ENCODE results near the gene CD47.

Gene CD47

DNA sequence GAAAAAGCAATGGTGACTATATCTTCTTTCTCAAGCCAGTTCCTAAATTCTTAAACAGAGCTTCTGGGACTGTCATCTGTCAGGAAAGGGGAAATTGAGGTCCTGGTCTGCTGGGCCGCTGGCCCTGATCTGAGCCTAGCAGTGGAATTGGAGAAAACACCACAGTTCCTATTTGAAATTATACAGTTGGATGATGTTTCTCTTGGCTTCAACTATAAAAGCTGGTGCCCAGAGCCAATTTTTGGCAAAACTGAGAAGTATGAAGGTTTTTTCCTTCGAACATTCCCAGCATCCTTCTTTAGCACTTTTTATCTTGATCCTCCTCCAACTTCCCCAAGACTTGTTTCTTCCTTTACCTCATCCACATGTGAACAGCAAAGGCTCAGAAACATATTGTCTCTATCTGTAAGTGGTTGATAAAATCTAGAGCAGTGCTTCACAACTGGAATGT is 83.9 kb downstream of the CD47 start:
- Histone ChIP-seq H3K27me3 (ENCODE audit: low read depth, low read length) (no peaks in the 10 kb centered on the region), H3K27ac (ENCODE audit: low read length) (no peak overlapping the region), H3K9me3 (ENCODE audit: control insufficient read depth in 1 of 2, low read length in 2 of 2) (no peaks in the 10 kb centered on the region), H3K4me3 (ENCODE audit: low read depth in 1 of 2, low read length in 2 of 2) (no peak overlapping the region), H3K36me3 (ENCODE audit: control insufficient read depth in 1 of 2, insufficient read depth in 2 of 2, low read length in 2 of 2) (no peaks in the 10 kb centered on the region), H3K4me1 (ENCODE audit: control insufficient read depth in 1 of 2, insufficient read depth in 2 of 2, low read length in 2 of 2) (peaks cover 10 to 15% of the 10 kb centered on the region in 2 donors)

DNA sequence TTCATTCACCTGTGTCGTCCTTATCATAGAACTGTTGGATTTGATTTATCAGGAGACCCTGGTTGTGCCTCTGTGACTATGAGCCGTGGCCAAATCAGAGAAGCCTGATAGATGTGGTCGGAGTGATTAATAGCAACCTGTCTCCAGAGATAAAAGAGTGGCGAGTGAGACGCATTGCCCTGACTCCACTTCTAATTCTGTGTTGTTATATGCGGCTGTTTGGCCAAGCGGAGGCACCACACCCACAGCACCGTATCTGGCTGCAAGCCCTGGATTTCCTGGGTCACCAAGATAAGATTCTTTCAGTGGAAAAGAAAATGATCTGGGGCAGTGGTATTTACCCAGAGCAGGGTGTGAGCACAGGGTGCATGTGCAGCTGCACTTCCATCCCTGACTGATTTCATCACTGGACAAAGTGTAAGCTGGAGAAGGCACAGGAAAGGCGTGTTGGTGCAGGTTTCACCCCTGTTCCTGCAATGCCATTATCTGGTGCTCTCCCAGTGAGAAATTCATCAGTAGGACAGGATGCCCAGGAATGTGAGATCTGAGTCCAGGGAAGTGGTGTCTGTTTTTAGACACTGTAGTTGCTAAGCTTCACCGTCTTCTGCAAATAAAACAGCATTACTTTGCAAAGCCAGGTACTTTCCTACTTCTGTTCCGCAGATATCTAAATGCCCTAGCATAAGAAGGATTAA is 84.6 kb downstream of the CD47 start:
- peaks cover 10 to 15% of the 10 kb centered on the region in 2 donors for H3K4me1 ChIP-seq (ENCODE audit: control insufficient read depth in 1 of 2, insufficient read depth in 2 of 2, low read length in 2 of 2)
- H3K27me3 ChIP-seq (ENCODE audit: low read depth, low read length): no peaks in the 10 kb centered on the region
- H3K9me3 ChIP-seq (ENCODE audit: control insufficient read depth in 1 of 2, low read length in 2 of 2): no peaks in the 10 kb centered on the region
- H3K36me3 ChIP-seq (ENCODE audit: control insufficient read depth in 1 of 2, insufficient read depth in 2 of 2, low read length in 2 of 2): no peaks in the 10 kb centered on the region
- H3K4me3 ChIP-seq (ENCODE audit: low read depth in 1 of 2, low read length in 2 of 2): peak overlapping the region in 1 of 2 donors; percentile 21
- H3K27ac ChIP-seq (ENCODE audit: low read length): no peak overlapping the region

DNA sequence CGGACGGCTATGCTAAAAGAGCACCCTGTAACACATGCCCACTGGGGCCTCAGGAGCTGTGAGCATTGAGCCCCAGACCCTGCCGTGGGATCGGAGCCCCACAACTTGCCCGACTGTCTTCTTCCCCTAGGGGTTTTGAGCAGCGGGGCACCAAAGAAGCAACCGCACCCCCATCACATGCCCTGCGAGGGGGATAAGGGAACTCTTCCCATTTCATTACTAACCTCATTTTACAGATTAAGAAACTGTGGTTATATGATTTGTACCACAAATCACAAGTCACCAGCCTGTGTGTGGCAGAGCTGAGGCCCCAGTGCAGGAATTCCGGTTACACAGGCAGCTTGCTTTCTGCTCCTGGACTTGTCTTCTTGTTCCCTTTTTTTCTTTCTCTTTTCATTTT is 86.2 kb downstream of the CD47 start:
- H3K4me3 ChIP-seq (ENCODE audit: low read depth in 1 of 2, low read length in 2 of 2): no peak overlapping the region
- H3K36me3 ChIP-seq (ENCODE audit: control insufficient read depth in 1 of 2, insufficient read depth in 2 of 2, low read length in 2 of 2): no peaks in the 10 kb centered on the region
- H3K27ac ChIP-seq (ENCODE audit: low read length): no peak overlapping the region
- no peaks in the 10 kb centered on the region for H3K9me3 ChIP-seq (ENCODE audit: control insufficient read depth in 1 of 2, low read length in 2 of 2)
- peaks cover 10 to 15% of the 10 kb centered on the region in 2 donors for H3K4me1 ChIP-seq (ENCODE audit: control insufficient read depth in 1 of 2, insufficient read depth in 2 of 2, low read length in 2 of 2)
- no peaks in the 10 kb centered on the region for H3K27me3 ChIP-seq (ENCODE audit: low read depth, low read length)

DNA sequence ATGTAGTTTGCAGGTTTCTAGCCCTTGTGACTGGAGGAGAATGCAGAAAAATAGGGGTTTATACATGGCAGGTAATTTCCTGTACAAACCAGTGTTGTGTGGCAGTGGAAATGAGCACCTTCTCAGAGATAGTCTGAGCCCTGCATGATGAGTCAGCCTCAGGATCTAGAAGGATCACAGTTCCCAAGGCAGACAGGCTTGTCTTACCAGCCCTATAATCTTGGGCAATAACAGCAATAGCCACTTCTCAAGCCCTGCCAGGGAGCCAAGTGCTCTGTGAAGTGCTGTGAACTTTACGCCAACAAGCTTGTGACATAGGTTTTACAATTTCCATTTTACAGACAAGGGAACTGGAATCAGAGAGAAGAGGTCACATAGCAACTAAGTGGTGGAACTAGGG is 89.4 kb downstream of the CD47 start:
- Histone ChIP-seq H3K4me1 (ENCODE audit: control insufficient read depth in 1 of 2, insufficient read depth in 2 of 2, low read length in 2 of 2) (peaks cover 6 to 7% of the 10 kb centered on the region in 2 donors), H3K9me3 (ENCODE audit: control insufficient read depth in 1 of 2, low read length in 2 of 2) (no peaks in the 10 kb centered on the region), H3K27me3 (ENCODE audit: low read depth, low read length) (no peaks in the 10 kb centered on the region), H3K27ac (ENCODE audit: low read length) (no peak overlapping the region), H3K36me3 (ENCODE audit: control insufficient read depth in 1 of 2, insufficient read depth in 2 of 2, low read length in 2 of 2) (no peaks in the 10 kb centered on the region), H3K4me3 (ENCODE audit: low read depth in 1 of 2, low read length in 2 of 2) (no peak overlapping the region)

DNA sequence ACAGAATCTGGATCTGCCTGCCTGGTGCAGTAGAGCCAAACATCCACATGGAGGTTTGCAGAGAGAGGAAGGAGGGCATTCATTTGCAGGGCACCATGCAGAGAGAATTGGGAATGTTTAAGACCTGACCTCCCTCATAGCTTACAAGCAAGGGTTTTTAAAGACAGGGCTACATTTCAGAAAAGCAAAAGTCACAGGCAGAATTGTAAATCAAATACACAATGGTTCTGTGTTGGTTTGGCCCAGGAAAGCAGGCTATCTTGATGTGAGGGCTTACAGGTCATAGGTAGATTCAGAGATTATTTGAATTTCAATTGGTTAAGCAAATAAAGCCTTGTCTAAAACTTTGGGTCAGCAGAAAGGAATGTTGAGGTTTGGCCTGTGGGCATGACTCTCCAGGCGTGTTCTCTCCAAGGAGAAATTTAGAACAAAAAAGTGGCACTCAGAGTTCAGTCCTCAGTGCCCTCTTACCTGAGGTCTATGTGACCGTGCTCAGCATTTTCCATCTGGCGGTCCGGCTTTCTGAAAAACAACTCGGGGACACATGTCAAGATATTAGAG is 91.5 kb downstream of the CD47 start:
- Histone ChIP-seq H3K27ac (ENCODE audit: low read length) (no peak overlapping the region), H3K27me3 (ENCODE audit: low read depth, low read length) (no peaks in the 10 kb centered on the region), H3K9me3 (ENCODE audit: control insufficient read depth in 1 of 2, low read length in 2 of 2) (no peaks in the 10 kb centered on the region), H3K4me3 (ENCODE audit: low read depth in 1 of 2, low read length in 2 of 2) (no peak overlapping the region), H3K4me1 (ENCODE audit: control insufficient read depth in 1 of 2, insufficient read depth in 2 of 2, low read length in 2 of 2) (no peaks in the 10 kb centered on the region), H3K36me3 (ENCODE audit: control insufficient read depth in 1 of 2, insufficient read depth in 2 of 2, low read length in 2 of 2) (no peaks in the 10 kb centered on the region)

DNA sequence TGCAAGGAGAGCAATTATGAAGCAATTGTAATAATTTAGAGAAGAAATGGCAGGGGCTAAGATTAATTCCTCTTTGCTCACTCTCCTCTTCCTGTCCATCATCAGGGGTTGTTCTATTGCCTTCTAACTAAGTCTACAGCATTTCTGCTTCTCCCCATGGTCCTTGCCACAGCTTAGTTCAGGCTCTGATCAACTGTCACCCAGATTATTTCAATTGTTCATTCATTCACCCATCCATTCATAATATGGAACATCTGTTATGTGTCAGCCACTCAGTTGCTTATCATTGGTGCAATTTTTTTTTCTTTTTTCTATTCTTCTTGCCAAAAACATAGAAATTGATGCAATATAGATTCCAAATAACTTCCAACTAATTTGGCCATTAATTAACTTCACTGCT is 93.2 kb downstream of the CD47 start:
- Histone ChIP-seq H3K4me3 (ENCODE audit: low read depth in 1 of 2, low read length in 2 of 2) (no peak overlapping the region), H3K9me3 (ENCODE audit: control insufficient read depth in 1 of 2, low read length in 2 of 2) (no peaks in the 10 kb centered on the region), H3K27ac (ENCODE audit: low read length) (no peak overlapping the region), H3K27me3 (ENCODE audit: low read depth, low read length) (no peaks in the 10 kb centered on the region), H3K36me3 (ENCODE audit: control insufficient read depth in 1 of 2, insufficient read depth in 2 of 2, low read length in 2 of 2) (no peaks in the 10 kb centered on the region), H3K4me1 (ENCODE audit: control insufficient read depth in 1 of 2, insufficient read depth in 2 of 2, low read length in 2 of 2) (no peaks in the 10 kb centered on the region)

DNA sequence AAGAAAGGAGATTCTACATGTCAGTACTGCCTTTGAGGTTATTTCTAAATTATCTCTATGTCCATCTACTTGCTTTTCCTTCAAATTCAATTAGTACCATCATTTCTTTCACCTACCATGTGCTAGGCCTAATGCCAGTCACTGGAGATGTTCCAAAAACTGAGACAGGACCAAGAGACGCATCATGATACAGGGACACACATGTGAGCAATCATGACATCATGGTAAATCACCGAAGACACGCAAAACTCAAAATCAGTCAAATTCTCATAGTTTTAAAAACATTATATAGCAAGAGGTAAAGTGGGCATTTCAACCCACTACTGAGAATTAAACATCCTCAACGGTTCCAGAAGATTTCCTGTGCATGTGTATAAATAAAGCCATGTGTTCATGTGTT is 95.0 kb downstream of the CD47 start:
- Histone ChIP-seq H3K27ac (ENCODE audit: low read length) (no peak overlapping the region), H3K4me1 (ENCODE audit: control insufficient read depth in 1 of 2, insufficient read depth in 2 of 2, low read length in 2 of 2) (no peaks in the 10 kb centered on the region), H3K36me3 (ENCODE audit: control insufficient read depth in 1 of 2, insufficient read depth in 2 of 2, low read length in 2 of 2) (no peaks in the 10 kb centered on the region), H3K27me3 (ENCODE audit: low read depth, low read length) (no peaks in the 10 kb centered on the region), H3K9me3 (ENCODE audit: control insufficient read depth in 1 of 2, low read length in 2 of 2) (no peaks in the 10 kb centered on the region), H3K4me3 (ENCODE audit: low read depth in 1 of 2, low read length in 2 of 2) (no peak overlapping the region)

DNA sequence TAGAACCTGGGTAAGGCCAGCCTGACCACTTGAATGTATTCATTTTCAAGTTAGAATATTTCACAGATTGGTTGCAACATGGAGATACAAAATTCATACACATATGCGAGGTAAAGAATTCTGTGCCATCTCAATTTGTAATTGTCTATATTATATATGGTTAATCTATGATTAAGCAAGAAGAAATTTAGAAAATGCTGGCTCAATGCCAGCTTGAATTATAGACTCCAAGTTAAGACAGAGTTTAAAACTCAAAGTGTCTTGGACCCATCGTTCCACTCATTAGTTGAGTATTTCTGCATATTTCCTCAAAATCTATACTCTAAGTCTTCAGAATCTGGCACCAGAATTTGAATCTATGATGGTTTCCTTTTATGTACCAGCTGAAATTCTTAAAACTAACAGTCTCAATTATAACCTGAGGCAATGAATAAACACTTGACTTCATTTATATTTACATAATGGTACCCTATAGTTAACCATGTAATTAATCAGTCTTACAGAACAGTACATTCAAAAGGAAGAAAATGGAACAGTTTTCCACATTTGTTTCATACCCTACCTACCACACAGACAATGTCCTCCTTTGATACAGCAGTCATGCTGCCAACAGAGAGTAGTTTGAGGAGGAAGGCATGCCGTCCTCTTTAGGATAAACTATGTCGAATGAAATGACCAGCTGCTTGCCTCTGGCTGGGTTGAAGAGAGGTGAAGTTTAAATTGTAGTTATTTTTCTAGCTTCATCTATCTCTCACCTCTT is 95.7 kb downstream of the CD47 start:
- Histone ChIP-seq H3K27ac (ENCODE audit: low read length) (no peak overlapping the region), H3K36me3 (ENCODE audit: control insufficient read depth in 1 of 2, insufficient read depth in 2 of 2, low read length in 2 of 2) (no peaks in the 10 kb centered on the region), H3K4me3 (ENCODE audit: low read depth in 1 of 2, low read length in 2 of 2) (no peak overlapping the region), H3K4me1 (ENCODE audit: control insufficient read depth in 1 of 2, insufficient read depth in 2 of 2, low read length in 2 of 2) (no peaks in the 10 kb centered on the region), H3K9me3 (ENCODE audit: control insufficient read depth in 1 of 2, low read length in 2 of 2) (no peaks in the 10 kb centered on the region), H3K27me3 (ENCODE audit: low read depth, low read length) (no peaks in the 10 kb centered on the region)

DNA sequence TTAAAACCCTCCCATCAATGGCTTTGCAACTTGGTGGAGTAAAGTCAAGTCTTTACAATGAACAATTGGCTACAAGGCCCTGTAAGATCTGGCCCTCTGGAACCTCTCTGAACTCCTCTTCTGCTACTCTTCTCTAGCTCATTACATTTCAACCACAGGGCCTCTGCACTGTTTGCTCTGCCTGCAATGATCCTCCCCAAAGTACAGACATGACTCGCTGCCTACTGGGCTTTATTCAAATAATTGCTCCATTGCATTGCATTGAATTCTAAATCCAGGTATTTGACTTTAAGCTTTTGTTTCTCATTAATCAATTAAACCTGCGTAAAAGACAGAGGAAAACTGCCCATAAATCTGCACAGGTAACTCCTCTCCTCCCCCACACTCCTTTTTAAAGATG is 96.7 kb downstream of the CD47 start:
- Histone ChIP-seq H3K9me3 (ENCODE audit: control insufficient read depth in 1 of 2, low read length in 2 of 2) (no peaks in the 10 kb centered on the region), H3K27ac (ENCODE audit: low read length) (no peak overlapping the region)

DNA sequence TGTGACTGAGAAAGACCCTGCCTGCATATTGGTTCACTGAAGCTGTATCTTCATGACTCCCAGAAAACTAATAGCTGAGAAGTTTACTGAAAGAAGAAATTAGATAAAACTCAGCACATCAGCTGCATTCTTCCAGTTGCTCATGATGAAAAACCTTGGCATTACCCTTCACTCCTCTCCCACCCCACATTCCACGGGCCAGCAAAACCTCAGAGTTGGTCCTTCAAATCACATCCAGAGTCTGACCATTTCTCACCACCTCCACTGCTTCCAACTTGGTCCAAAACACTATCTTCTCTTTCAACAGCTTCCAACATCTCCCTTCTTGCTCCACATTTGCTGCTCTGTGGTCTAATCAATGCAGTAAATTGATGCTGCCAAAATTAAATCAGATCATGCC is 97.1 kb downstream of the CD47 start:
- H3K36me3 ChIP-seq (ENCODE audit: control insufficient read depth in 1 of 2, insufficient read depth in 2 of 2, low read length in 2 of 2): no peaks in the 10 kb centered on the region
- peaks cover 4 to 12% of the 10 kb centered on the region in 2 donors for H3K4me1 ChIP-seq (ENCODE audit: control insufficient read depth in 1 of 2, insufficient read depth in 2 of 2, low read length in 2 of 2)
- H3K9me3 ChIP-seq (ENCODE audit: control insufficient read depth in 1 of 2, low read length in 2 of 2): no peaks in the 10 kb centered on the region
- no peak overlapping the region for H3K4me3 ChIP-seq (ENCODE audit: low read depth in 1 of 2, low read length in 2 of 2)
- H3K27me3 ChIP-seq (ENCODE audit: low read depth, low read length): no peaks in the 10 kb centered on the region
- H3K27ac ChIP-seq (ENCODE audit: low read length): no peak overlapping the region

More for the DNA sequence above, 96.7 kb downstream of the CD47 start:
- Histone ChIP-seq H3K36me3 (ENCODE audit: control insufficient read depth in 1 of 2, insufficient read depth in 2 of 2, low read length in 2 of 2) (no peaks in the 10 kb centered on the region), H3K27me3 (ENCODE audit: low read depth, low read length) (no peaks in the 10 kb centered on the region), H3K4me1 (ENCODE audit: control insufficient read depth in 1 of 2, insufficient read depth in 2 of 2, low read length in 2 of 2) (peaks cover 0 to 8% of the 10 kb centered on the region in 2 donors), H3K4me3 (ENCODE audit: low read depth in 1 of 2, low read length in 2 of 2) (no peak overlapping the region)

Measured in muscle layer of duodenum (tissue), 2 donors.